ENCODE measurements around the gene PRUNE2.
"Not testable (repeated sequence)": the region's sequence is repeated elsewhere in the genome, so short reads cannot be mapped to it uniquely, and the experiment has no call there.

Gene PRUNE2

GRCh38 chr9:76598981-76599380 lies 306.9 kb downstream of the PRUNE2 start:
- no peak for DNase-seq (ENCODE audit: low read depth in 3 of 3)

GRCh38 chr9:76595645-76596044 lies 310.3 kb downstream of the PRUNE2 start:
- DNase-seq (ENCODE audit: low read depth in 3 of 3) = no peak

- no peak for DNase-seq (ENCODE audit: low read depth in 3 of 3)
Measured at GRCh38 chr9:76594764-76595424, 311.0 kb downstream of the PRUNE2 start.

GRCh38 chr9:76593961-76594735 lies 311.8 kb downstream of the PRUNE2 start:
- not testable (repeated sequence) for DNase-seq (ENCODE audit: low read depth in 3 of 3)

GRCh38 chr9:76592974-76593347 lies 313.0 kb downstream of the PRUNE2 start:
- DNase-seq (ENCODE audit: low read depth in 3 of 3) = no peak

- no peak for DNase-seq (ENCODE audit: low read depth in 3 of 3)
Measured at GRCh38 chr9:76592091-76592973, 313.6 kb downstream of the PRUNE2 start.

GRCh38 chr9:76591256-76591950 lies 314.5 kb downstream of the PRUNE2 start:
- no peak for DNase-seq (ENCODE audit: low read depth in 3 of 3)

- DNase-seq (ENCODE audit: low read depth in 3 of 3) = no peak
Measured at GRCh38 chr9:76588316-76588715, 317.6 kb downstream of the PRUNE2 start.

- DNase-seq (ENCODE audit: low read depth in 3 of 3) = no peak
Measured at GRCh38 chr9:76586390-76587314, 319.3 kb downstream of the PRUNE2 start.

- no peak for DNase-seq (ENCODE audit: low read depth in 3 of 3)
Measured at GRCh38 chr9:76585487-76586389, 320.2 kb downstream of the PRUNE2 start.

- DNase-seq (ENCODE audit: low read depth in 3 of 3) = no peak
Measured at GRCh38 chr9:76583256-76583655, 322.7 kb downstream of the PRUNE2 start.

GRCh38 chr9:76581731-76582130 lies 324.2 kb downstream of the PRUNE2 start:
- DNase-seq (ENCODE audit: low read depth in 3 of 3) = no peak

- no peak for DNase-seq (ENCODE audit: low read depth in 3 of 3)
Measured at GRCh38 chr9:76580820-76581219, 325.1 kb downstream of the PRUNE2 start.

GRCh38 chr9:76580188-76580587 lies 325.7 kb downstream of the PRUNE2 start:
- no peak for DNase-seq (ENCODE audit: low read depth in 3 of 3)

- peak; percentile 3 to 62 (median 27) for DNase-seq (ENCODE audit: low read depth in 3 of 3)
Measured at GRCh38 chr9:76576344-76576743, 329.6 kb downstream of the PRUNE2 start.

- DNase-seq (ENCODE audit: low read depth in 3 of 3) = no peak
Measured at GRCh38 chr9:76575761-76576160, 330.2 kb downstream of the PRUNE2 start.

GRCh38 chr9:76573905-76574760 lies 331.8 kb downstream of the PRUNE2 start:
- DNase-seq (ENCODE audit: low read depth in 3 of 3) = no peak

- no peak for DNase-seq (ENCODE audit: low read depth in 3 of 3)
Measured at GRCh38 chr9:76573408-76573807, 332.5 kb downstream of the PRUNE2 start.

- no peak for DNase-seq (ENCODE audit: low read depth in 3 of 3)
Measured at GRCh38 chr9:76572151-76572550, 333.8 kb downstream of the PRUNE2 start.
